ENCODE results near the gene OLIG2.

DNA sequence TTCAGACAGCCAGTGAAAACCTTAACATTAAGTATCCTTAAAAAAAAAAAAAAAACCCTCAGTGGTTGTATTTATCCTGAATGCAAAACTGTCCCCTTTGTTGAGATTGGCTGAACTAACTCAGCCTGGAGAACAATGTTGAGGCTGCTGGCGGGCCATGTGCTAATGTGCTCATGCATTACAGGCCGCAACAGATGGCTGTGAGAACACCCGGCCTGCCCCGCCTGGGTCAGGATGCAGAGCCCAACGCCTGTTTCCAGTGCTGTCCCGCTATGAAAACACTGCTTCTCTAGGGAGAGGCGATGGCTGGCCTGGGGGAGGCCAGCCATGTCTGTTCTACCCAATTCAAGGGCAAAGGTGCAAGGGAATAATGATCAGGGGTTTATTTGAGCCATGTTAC lies 13.8 kb downstream of the OLIG2 start:
- TF ChIP-seq, protein P1, sequence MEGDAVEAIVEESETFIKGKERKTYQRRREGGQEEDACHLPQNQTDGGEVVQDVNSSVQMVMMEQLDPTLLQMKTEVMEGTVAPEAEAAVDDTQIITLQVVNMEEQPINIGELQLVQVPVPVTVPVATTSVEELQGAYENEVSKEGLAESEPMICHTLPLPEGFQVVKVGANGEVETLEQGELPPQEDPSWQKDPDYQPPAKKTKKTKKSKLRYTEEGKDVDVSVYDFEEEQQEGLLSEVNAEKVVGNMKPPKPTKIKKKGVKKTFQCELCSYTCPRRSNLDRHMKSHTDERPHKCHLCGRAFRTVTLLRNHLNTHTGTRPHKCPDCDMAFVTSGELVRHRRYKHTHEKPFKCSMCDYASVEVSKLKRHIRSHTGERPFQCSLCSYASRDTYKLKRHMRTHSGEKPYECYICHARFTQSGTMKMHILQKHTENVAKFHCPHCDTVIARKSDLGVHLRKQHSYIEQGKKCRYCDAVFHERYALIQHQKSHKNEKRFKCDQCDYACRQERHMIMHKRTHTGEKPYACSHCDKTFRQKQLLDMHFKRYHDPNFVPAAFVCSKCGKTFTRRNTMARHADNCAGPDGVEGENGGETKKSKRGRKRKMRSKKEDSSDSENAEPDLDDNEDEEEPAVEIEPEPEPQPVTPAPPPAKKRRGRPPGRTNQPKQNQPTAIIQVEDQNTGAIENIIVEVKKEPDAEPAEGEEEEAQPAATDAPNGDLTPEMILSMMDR (conservative IDR thresholded peaks at IDR 0.05; ENCODE audit: low read length), result no peak
- no peak for TF ChIP-seq EZH2phosphoT487 (IDR thresholded peaks at IDR 0.05; ENCODE audit: borderline replicate concordance)
